Cardiac fibroblast (primary cell): ENCODE results near the gene RND2.
A peak's percentile ranks its signal among the peaks of the same experiment; 100 is the strongest.
"Not testable (repeated sequence)": the region's sequence is repeated elsewhere in the genome, so short reads cannot be mapped to it uniquely, and the experiment has no call there.

Source experiments
- DNase-seq, 2 donors: peaks; one replicate each; pipeline versions ENCODE4 v3.0.0 to v3.0.0-alpha.2; 2010; ENCODE audit warnings: low read depth in 2 of 2
- H3K4me3 ChIP-seq, 2 donors: replicated peaks in 1 of 2; 1 replicate in 1 of 2; 2 replicates in 1 of 2; pipeline ENCODE4 v1.5.1; 2011; ENCODE audit warnings: low read depth in 2 of 2, low read length in 2 of 2, mild to moderate bottlenecking in 2 of 2, moderate library complexity in 1 of 2
- CTCF ChIP-seq: IDR thresholded peaks from one replicate; pipeline ENCODE4 v1.5.1; 2011; ENCODE audit warnings: low read depth, mild to moderate bottlenecking, low read length, inconsistent platforms

RND2 gene, protein sequence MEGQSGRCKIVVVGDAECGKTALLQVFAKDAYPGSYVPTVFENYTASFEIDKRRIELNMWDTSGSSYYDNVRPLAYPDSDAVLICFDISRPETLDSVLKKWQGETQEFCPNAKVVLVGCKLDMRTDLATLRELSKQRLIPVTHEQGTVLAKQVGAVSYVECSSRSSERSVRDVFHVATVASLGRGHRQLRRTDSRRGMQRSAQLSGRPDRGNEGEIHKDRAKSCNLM

DNA sequence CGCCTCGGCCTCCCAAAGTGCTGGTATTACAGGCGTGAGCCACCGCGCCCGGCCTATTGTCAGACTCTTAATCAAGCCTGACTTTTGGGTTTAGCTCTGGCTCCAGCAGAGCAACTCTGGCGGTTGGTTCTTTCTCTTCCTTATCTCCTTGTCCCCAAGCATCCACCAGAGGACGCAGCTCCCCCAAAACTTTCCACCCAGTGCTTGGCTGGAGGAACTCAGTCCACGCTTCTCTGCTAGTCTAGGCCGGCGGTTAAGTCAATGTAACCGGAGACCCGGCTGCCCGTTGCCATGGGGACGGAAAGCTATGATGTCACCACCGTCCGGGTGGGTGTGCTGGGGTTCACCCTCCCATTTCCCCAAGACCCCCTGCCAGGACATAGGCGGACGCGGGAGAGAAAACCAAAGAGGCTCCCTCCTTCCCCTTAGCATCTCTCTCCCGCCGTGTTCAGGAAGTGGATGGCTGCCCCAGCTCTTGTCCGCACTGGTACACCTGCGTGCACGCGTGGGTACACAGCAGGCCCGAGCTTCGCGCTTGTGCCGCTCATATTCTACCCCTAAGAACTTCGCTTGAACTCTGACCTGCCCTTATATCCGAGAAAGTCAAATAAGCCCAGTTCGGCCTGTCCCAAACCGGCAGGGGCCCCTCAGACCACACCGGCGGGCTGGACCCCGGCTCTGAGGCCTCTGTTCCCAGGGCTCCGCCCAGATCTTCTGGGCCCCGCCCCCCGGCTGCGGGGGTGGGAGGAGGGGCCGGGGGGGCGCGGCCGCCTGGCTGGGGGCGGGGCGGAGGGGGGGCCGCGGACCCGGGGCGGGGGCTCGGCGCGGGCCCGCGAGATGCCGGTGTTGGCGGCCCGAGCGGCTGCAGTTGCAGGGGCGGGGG lies at the start of gene RND2:
RND2 (plus strand) TSS at position 825 of the 883 bp plus-strand sequence. CDS start 117 bp downstream, outside the sequence.
- peak; percentile 96 for DNase-seq
- peak within 1 kb of the TSS; percentile 55 to 61 for H3K4me3 ChIP-seq
- TF ChIP-seq CTCF: peak; percentile 88

GRCh38 chr17:42975265-42975664 lies 49.8 kb upstream of the RND2 start:
- no peak for DNase-seq
- no peak for TF ChIP-seq CTCF
- H3K4me3 ChIP-seq: no peak overlapping the region

- not testable (repeated sequence) for H3K4me3 ChIP-seq, DNase-seq
Measured at GRCh38 chr17:42975701-42976100, 49.3 kb upstream of the RND2 start.

- DNase-seq: peak; percentile 45 to 49
- no peak for TF ChIP-seq CTCF
- peak within 1 kb of the TSS; percentile 77 to 93 for H3K4me3 ChIP-seq
Measured at GRCh38 chr17:42979511-42980273, 45.3 kb upstream of the RND2 start, which contains the start of gene PTGES3L. TSS of gene PTGES3L (minus strand) at chr17:42980080. CDS start at chr17:42980053, 27 bp downstream.

DNA sequence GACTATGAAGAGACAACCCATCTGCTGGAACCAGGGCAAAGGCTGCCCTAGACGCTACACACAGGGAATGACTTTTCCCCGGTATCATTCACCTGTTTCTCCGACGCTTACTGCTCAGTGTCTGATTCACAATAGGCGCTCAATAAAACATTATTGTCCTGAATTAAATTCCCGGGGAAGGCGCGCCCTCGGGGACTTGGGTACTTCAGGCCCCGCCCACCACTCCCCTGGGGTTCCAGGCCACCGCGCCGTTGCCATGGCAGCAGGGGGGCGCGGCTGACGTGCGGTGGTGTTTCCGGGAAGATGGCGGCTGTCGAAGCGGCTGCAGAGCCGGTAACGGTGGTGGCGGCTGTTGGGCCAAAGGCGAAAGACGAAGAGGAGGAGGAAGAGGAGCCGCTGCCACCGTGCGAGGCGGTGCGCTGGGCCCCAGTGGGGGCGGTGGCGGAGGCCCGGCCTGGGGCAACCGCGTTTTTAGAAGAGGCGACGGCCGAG lies 44.7 kb upstream of the RND2 start, which contains the start of gene RUNDC1:
RUNDC1 (plus strand) TSS at position 292 of the 492 bp plus-strand sequence; CDS start at position 304, 12 bp downstream.
- H3K4me3 ChIP-seq: peak within 1 kb of the TSS; percentile 77 to 93
- peak; percentile 86 to 89 for DNase-seq
- no peak for TF ChIP-seq CTCF

DNA sequence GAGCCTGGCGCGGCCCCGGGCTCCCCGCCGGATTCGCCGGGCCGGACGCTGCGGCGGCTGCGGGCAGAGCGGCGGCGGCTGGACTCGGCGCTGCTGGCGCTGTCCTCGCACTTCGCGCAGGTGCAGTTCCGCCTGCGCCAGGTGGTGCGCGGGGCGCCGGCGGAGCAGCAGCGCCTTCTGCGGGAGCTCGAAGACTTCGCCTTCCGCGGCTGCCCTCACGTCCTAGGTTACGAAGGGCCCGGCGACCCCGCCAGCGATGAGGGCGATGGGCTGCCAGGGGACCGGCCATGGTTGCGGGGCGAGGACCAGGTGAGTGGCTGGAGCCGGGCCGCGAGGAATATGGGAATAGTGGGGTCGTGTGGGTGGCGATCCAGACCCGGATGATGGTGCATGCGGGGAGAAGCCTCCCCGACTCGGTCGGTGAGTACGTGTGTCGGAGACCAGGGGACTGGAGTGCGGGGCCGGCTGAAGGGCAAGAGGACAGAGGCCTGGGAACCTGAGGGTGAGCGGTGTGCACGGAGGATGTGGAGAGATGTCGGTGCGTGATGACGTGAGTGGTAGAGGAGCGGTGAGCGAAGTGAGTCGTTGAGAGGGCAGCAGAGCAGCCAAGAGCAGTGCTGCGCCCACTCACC lies 44.1 kb upstream of the RND2 start:
- H3K4me3 ChIP-seq: peak overlapping the region; percentile 77 to 93
- DNase-seq: peak; percentile 53 to 59
- no peak for TF ChIP-seq CTCF
